Loucy (cell line): ENCODE results near the gene DYNLT4.

ENCODE experiments used
- H2AFZ ChIP-seq: fragments of 200-600 bp; sonication (generic); 2 replicates; pipeline ENCODE4 v1.6.0; 2016; ENCODE audit warnings: antibody characterized with exemption, mild to moderate bottlenecking, low read length, moderate library complexity
- H3F3A ChIP-seq: fragments of 200-600 bp; 2 replicates; pipeline ENCODE4 v1.6.0; 2016; ENCODE audit warnings: antibody characterized with exemption, low read depth, mild to moderate bottlenecking
- H3K27me3 ChIP-seq: fragments of 200-600 bp; sonication (generic); 2 replicates; pipeline ENCODE4 v1.6.1; 2014; ENCODE audit warnings: low read length, mild to moderate bottlenecking; ENCODE audit not compliant: insufficient read depth, poor library complexity, severe bottlenecking
- H3K36me3 ChIP-seq: fragments of 200-600 bp; sonication (generic); 2 replicates; pipeline ENCODE4 v1.6.1; 2016; ENCODE audit warnings: low read length; ENCODE audit not compliant: insufficient read depth
- H3K4me1 ChIP-seq: fragments of 200-600 bp; sonication (generic); 2 replicates; pipeline ENCODE4 v1.5.1; 2014; ENCODE audit warnings: low read length, mild to moderate bottlenecking; ENCODE audit not compliant: insufficient read depth, poor library complexity, severe bottlenecking
- H3K4me2 ChIP-seq: fragments of 200-600 bp; sonication (generic); 2 replicates; pipeline ENCODE4 v1.6.0; 2014; ENCODE audit warnings: antibody characterized with exemption, low read length, low read depth, mild to moderate bottlenecking; ENCODE audit not compliant: poor library complexity, severe bottlenecking
- H3K4me3 ChIP-seq: fragments of 200-600 bp; sonication (generic); 2 replicates; pipeline ENCODE4 v1.5.1; 2014; ENCODE audit warnings: low read length, mild to moderate bottlenecking, mixed read lengths; ENCODE audit not compliant: poor library complexity, severe bottlenecking
- H3K79me2 ChIP-seq: fragments of 200-600 bp; sonication (generic); 2 replicates; pipeline ENCODE4 v1.6.1; 2014; ENCODE audit warnings: low read length; ENCODE audit not compliant: insufficient read depth
- H3K9ac ChIP-seq: fragments of 200-600 bp; sonication (generic); 2 replicates; pipeline ENCODE4 v1.6.0; 2014; ENCODE audit warnings: mild to moderate bottlenecking, low read depth, low read length, moderate library complexity; ENCODE audit not compliant: poor library complexity, severe bottlenecking
- H3K9me2 ChIP-seq: fragments of 200-600 bp; sonication (generic); replicated peaks from 2 replicates; pipeline ENCODE4 v1.6.1; 2016; ENCODE audit warnings: low read depth, low read length, mixed read lengths
- H3K9me3 ChIP-seq: fragments of 200-600 bp; sonication (generic); 2 replicates; pipeline ENCODE4 v1.6.1; 2014; ENCODE audit warnings: mild to moderate bottlenecking, antibody characterized with exemption, low read length, low read depth; ENCODE audit not compliant: insufficient read depth
- H4K20me1 ChIP-seq: fragments of 200-600 bp; sonication (generic); 2 replicates; pipeline ENCODE4 v1.6.0; 2014; ENCODE audit warnings: antibody characterized with exemption, low read length, mild to moderate bottlenecking; ENCODE audit not compliant: insufficient read depth, poor library complexity, severe bottlenecking
- EZH2phosphoT487 ChIP-seq: fragments of 200-600 bp; IDR thresholded peaks from 2 replicates; pipeline ENCODE4 v1.6.1; 2018; ENCODE audit warnings: antibody characterized with exemption, mild to moderate bottlenecking, moderate library complexity, borderline replicate concordance
- TF ChIP-seq, protein P1 (sequence below): fragments of 200-600 bp; sonication (generic); conservative IDR thresholded peaks from 2 replicates; pipeline ENCODE4 v1.5.1; 2014; ENCODE audit warnings: mild to moderate bottlenecking, antibody characterized with exemption, low read length

DYNLT4 gene

GRCh38 chr1:44822981-44823451 lies 15.9 kb upstream of the DYNLT4 start:
- no peaks in the 10 kb centered on the region for H3K9me2 ChIP-seq
- no peak overlapping the region for H3K4me2 ChIP-seq
- no peaks in the 10 kb centered on the region for H3K79me2 ChIP-seq
- H3K4me3 ChIP-seq, result no peak overlapping the region
- no peaks in the 10 kb centered on the region for H3K9me3 ChIP-seq
- H3F3A ChIP-seq, result 0 out of 2 replicates have a peak, but pooled peaks cover 2% of the 10 kb centered on the region
- H4K20me1 ChIP-seq, result no peaks in the 10 kb centered on the region
- TF ChIP-seq EZH2phosphoT487, result no peak
- TF ChIP-seq, protein P1, sequence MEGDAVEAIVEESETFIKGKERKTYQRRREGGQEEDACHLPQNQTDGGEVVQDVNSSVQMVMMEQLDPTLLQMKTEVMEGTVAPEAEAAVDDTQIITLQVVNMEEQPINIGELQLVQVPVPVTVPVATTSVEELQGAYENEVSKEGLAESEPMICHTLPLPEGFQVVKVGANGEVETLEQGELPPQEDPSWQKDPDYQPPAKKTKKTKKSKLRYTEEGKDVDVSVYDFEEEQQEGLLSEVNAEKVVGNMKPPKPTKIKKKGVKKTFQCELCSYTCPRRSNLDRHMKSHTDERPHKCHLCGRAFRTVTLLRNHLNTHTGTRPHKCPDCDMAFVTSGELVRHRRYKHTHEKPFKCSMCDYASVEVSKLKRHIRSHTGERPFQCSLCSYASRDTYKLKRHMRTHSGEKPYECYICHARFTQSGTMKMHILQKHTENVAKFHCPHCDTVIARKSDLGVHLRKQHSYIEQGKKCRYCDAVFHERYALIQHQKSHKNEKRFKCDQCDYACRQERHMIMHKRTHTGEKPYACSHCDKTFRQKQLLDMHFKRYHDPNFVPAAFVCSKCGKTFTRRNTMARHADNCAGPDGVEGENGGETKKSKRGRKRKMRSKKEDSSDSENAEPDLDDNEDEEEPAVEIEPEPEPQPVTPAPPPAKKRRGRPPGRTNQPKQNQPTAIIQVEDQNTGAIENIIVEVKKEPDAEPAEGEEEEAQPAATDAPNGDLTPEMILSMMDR, result no peak
- no peak overlapping the region for H3K9ac ChIP-seq
- H2AFZ ChIP-seq, result no peak overlapping the region
- no peaks in the 10 kb centered on the region for H3K27me3 ChIP-seq
- H3K36me3 ChIP-seq, result no peaks in the 10 kb centered on the region
- H3K4me1 ChIP-seq, result peaks cover 5% of the 10 kb centered on the region

DNA sequence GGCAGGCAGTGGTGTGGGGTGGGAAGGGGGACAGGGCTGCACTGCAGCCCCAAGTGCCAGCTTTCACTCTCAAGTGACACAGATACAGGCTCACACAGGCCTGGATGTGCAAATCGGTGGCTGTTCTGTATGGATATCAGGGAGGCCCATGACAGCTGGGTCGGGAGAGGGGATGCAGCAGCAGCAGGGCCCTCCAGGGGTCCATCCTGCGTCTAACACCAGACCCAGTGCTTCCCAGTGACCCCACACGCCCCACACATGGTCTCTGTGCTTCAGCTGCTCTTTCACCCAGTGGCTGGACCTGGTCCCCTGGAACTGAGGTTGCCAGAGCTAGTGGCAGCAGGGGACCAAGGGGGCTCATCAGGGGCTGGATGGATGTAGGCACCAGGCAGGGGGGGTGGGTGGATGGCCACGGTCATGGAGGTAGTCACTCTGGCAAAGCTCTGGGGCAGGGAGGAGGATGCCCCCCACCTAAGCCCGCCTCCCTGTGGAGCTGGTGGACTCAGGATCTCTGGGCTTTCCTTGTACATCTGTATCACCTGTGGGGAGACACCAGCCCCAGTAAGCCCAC lies 15.1 kb upstream of the DYNLT4 start:
- peaks cover 5% of the 10 kb centered on the region for H3K4me1 ChIP-seq
- no peaks in the 10 kb centered on the region for H4K20me1 ChIP-seq
- H3K9me3 ChIP-seq, result no peaks in the 10 kb centered on the region
- H2AFZ ChIP-seq, result no peak overlapping the region
- H3K9me2 ChIP-seq, result no peaks in the 10 kb centered on the region
- no peaks in the 10 kb centered on the region for H3K79me2 ChIP-seq
- TF ChIP-seq, protein P1, result no peak
- no peak for TF ChIP-seq EZH2phosphoT487
- no peak overlapping the region for H3K9ac ChIP-seq
- no peaks in the 10 kb centered on the region for H3K27me3 ChIP-seq
- no peak overlapping the region for H3K4me2 ChIP-seq
- no peak overlapping the region for H3K4me3 ChIP-seq
- no peaks in the 10 kb centered on the region for H3K36me3 ChIP-seq
- H3F3A ChIP-seq, result 0 out of 2 replicates have a peak, but pooled peaks cover 2% of the 10 kb centered on the region

- Histone ChIP-seq H3F3A (0 out of 2 replicates have a peak, but pooled peaks cover 2% of the 10 kb centered on the region), H3K9ac (no peak overlapping the region), H3K9me3 (no peaks in the 10 kb centered on the region), H3K4me3 (no peak overlapping the region), H2AFZ (no peak overlapping the region), H3K9me2 (no peaks in the 10 kb centered on the region), H3K36me3 (no peaks in the 10 kb centered on the region), H3K27me3 (no peaks in the 10 kb centered on the region), H3K4me2 (no peak overlapping the region), H3K79me2 (no peaks in the 10 kb centered on the region), H3K4me1 (peaks cover 5% of the 10 kb centered on the region), H4K20me1 (no peaks in the 10 kb centered on the region)
- no peak for TF ChIP-seq EZH2phosphoT487
- TF ChIP-seq, protein P1, result no peak
Observed at GRCh38 chr1:44821240-44821715, 14.1 kb upstream of the DYNLT4 start.
